Measurements from ENCODE around the gene ARMS2. TPM values are rescaled to one million over a fixed set of nuclear protein-coding genes. Genes with fewer than 3 reads are reported as not detected.

Gene ARMS2, protein sequence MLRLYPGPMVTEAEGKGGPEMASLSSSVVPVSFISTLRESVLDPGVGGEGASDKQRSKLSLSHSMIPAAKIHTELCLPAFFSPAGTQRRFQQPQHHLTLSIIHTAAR
- total RNA-seq: not detected

- ATAC-seq (ENCODE audit: low FRiP score) (no peak), DNase-seq (ENCODE audit: low spot score) (no peak)
- no peak for TF ChIP-seq CTCF (IDR thresholded peaks at IDR 0.05)
Observed at GRCh38 chr10:122454603-122455080, at the start of gene ARMS2. TSS of gene ARMS2 (plus strand) at chr10:122454653. CDS start at chr10:122454728, 75 bp downstream.

GRCh38 chr10:122407375-122408125 lies 46.9 kb upstream of the ARMS2 start:
- DNase-seq (ENCODE audit: low spot score) (no peak), ATAC-seq (ENCODE audit: low FRiP score) (peak; percentile 41)
- no peak for TF ChIP-seq CTCF (IDR thresholded peaks at IDR 0.05)

DNA sequence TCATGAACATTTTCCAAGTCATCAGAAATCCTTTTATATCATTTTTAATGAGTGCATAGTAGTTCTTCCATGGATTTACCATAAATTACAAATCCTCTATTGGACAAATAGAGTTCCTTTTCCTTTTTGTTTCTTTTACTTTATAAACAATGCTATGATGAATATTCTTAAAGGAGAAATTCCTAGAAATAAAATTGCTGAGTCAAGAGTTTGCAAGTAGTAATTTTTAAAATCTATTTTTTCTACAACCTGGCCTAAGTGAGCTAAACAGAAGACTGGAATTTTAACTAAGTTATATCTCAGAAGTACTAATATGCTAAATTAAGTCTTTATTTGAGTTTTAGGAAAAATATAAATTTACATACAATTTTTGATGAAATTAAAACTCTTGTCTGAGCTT lies 41.1 kb upstream of the ARMS2 start:
- TF ChIP-seq CTCF (IDR thresholded peaks at IDR 0.05): no peak
- no peak for DNase-seq (ENCODE audit: low spot score)
- no peak for ATAC-seq (ENCODE audit: low FRiP score)

- ATAC-seq (ENCODE audit: low FRiP score): no peak
- no peak for DNase-seq (ENCODE audit: low spot score)
Observed at GRCh38 chr10:122417667-122418066, 36.8 kb upstream of the ARMS2 start.

GRCh38 chr10:122419016-122419415 lies 35.4 kb upstream of the ARMS2 start:
- ATAC-seq (ENCODE audit: low FRiP score) (no peak), DNase-seq (ENCODE audit: low spot score) (no peak)
- no peak for TF ChIP-seq CTCF (IDR thresholded peaks at IDR 0.05)

More at GRCh38 chr10:122417667-122418066, 36.8 kb upstream of the ARMS2 start:
- TF ChIP-seq CTCF (IDR thresholded peaks at IDR 0.05): no peak

- TF ChIP-seq CTCF (IDR thresholded peaks at IDR 0.05): no peak
- no peak for ATAC-seq (ENCODE audit: low FRiP score)
Observed at GRCh38 chr10:122419876-122420623, 34.4 kb upstream of the ARMS2 start.

More at GRCh38 chr10:122419876-122420623, 34.4 kb upstream of the ARMS2 start:
- DNase-seq (ENCODE audit: low spot score): no peak

Measured in omental fat pad (tissue), 4 donors.